Nephron (organoid): ENCODE data around the gene CD53.

Experiments used
- H3K27ac Mint-ChIP-seq, 3 experiments: 2 replicates each; pipeline ENCODE4 v1.8.0; 2020; ENCODE audit warnings: mixed read lengths in 3 of 3, mild to moderate bottlenecking in 2 of 3, moderate library complexity in 1 of 3
- H3K27me3 Mint-ChIP-seq: 2 replicates; pipeline ENCODE4 v1.8.0; 2021; ENCODE audit warnings: low read depth, mild to moderate bottlenecking, moderate library complexity, mixed read lengths
- H3K36me3 Mint-ChIP-seq: 2 replicates; pipeline ENCODE4 v1.8.0; 2020; ENCODE audit warnings: low read depth, mixed read lengths
- H3K4me1 Mint-ChIP-seq: 2 replicates; pipeline ENCODE4 v1.8.0; 2020; ENCODE audit warnings: mixed read lengths
- H3K4me3 Mint-ChIP-seq, 3 experiments: 2 replicates each; pipeline ENCODE4 v1.8.0; 2020; ENCODE audit warnings: mild to moderate bottlenecking in 3 of 3, mixed read lengths in 3 of 3, moderate library complexity in 2 of 3
- H3K9me3 Mint-ChIP-seq: 2 replicates; pipeline ENCODE4 v1.8.0; 2020; ENCODE audit warnings: mixed read lengths
- CTCF ChIP-seq, 3 experiments: fragments of 200-600 bp; sonication (generic); IDR thresholded peaks; one replicate each; pipeline ENCODE4 v1.5.0; 2021; ENCODE audit warnings: antibody characterized with exemption in 3 of 3; ENCODE audit not compliant: unreplicated experiment in 3 of 3

CD53 gene

GRCh38 chr1:110893908-110894490, 21.1 kb downstream of the CD53 start:
- Mint-ChIP-seq H3K4me3 (no peak overlapping the region), H3K4me1 (no peaks in the 10 kb centered on the region), H3K9me3 (no peaks in the 10 kb centered on the region), H3K36me3 (no peaks in the 10 kb centered on the region), H3K27ac (no peak overlapping the region), H3K27me3 (peaks cover 11% of the 10 kb centered on the region)
- no peak for TF ChIP-seq CTCF (IDR thresholded peaks at IDR 0.05; ENCODE audit: unreplicated experiment in 3 of 3)

- Mint-ChIP-seq H3K4me1 (no peaks in the 10 kb centered on the region), H3K9me3 (no peaks in the 10 kb centered on the region), H3K27ac (no peak overlapping the region), H3K4me3 (no peak overlapping the region), H3K36me3 (no peaks in the 10 kb centered on the region), H3K27me3 (peaks cover 9% of the 10 kb centered on the region)
- no peak for TF ChIP-seq CTCF (IDR thresholded peaks at IDR 0.05; ENCODE audit: unreplicated experiment in 3 of 3)
Observed at GRCh38 chr1:110896090-110896489, 23.1 kb downstream of the CD53 start.

- Mint-ChIP-seq H3K36me3 (no peaks in the 10 kb centered on the region), H3K9me3 (no peaks in the 10 kb centered on the region), H3K4me3 (no peak overlapping the region), H3K27ac (no peak overlapping the region), H3K4me1 (no peaks in the 10 kb centered on the region), H3K27me3 (peaks cover 4% of the 10 kb centered on the region)
- no peak for TF ChIP-seq CTCF (IDR thresholded peaks at IDR 0.05; ENCODE audit: unreplicated experiment in 3 of 3)
Observed at GRCh38 chr1:110897681-110898080, 24.7 kb downstream of the CD53 start.

- no peaks in the 10 kb centered on the region for H3K4me1 Mint-ChIP-seq
- no peak overlapping the region for H3K4me3 Mint-ChIP-seq
- no peaks in the 10 kb centered on the region for H3K36me3 Mint-ChIP-seq
- H3K9me3 Mint-ChIP-seq = no peaks in the 10 kb centered on the region
- no peak for TF ChIP-seq CTCF (IDR thresholded peaks at IDR 0.05; ENCODE audit: unreplicated experiment in 3 of 3)
- no peak overlapping the region for H3K27ac Mint-ChIP-seq
- peaks cover 4% of the 10 kb centered on the region for H3K27me3 Mint-ChIP-seq
Observed at GRCh38 chr1:110898734-110899457, 25.9 kb downstream of the CD53 start.

GRCh38 chr1:110899458-110899843, 26.5 kb downstream of the CD53 start:
- H3K27ac Mint-ChIP-seq = no peak overlapping the region
- no peak for TF ChIP-seq CTCF (IDR thresholded peaks at IDR 0.05; ENCODE audit: unreplicated experiment in 3 of 3)
- no peaks in the 10 kb centered on the region for H3K9me3 Mint-ChIP-seq
- H3K36me3 Mint-ChIP-seq = no peaks in the 10 kb centered on the region
- H3K4me3 Mint-ChIP-seq = no peak overlapping the region
- peaks cover 4% of the 10 kb centered on the region for H3K27me3 Mint-ChIP-seq
- H3K4me1 Mint-ChIP-seq = no peaks in the 10 kb centered on the region
